ENCODE results near the gene SLC35F3. TPM values are rescaled to one million over a fixed set of nuclear protein-coding genes. Genes with fewer than 3 reads are reported as not detected.

The SLC35F3 gene
- total RNA-seq, 2 donors from 2014 or later = 14.4 to 14.8 TPM

DNA sequence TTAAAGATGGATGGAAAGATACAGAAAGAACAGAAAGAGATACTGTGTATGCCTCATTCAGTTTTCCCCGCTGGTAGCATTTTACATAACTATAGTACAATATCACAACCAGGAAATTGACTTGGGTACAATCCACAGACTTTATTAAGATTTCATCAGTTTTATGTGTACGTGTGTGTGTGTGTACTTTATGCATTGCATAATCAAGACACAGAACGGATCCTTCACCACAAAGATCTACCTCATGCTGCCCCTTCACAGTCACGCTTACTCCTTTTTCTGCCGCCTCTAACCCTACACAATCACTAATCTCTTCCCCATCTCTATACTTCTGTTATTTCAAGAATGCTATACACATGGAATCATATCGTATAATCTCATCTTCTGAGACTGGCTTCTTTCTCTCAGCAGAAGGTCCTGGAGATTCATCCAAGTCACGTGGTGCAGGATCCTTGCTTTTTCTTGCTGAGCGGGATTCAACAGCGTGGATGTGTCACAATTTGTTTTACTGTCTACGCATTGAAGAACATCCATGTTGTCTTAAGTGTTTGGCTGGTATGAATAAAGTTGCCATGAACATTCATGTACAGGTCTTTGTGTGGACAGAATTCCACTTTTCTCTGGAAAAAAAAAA is 76.7 kb downstream of the SLC35F3 start:
- WGBS, 2 experiments (ENCODE audit: insufficient coverage in 1 of 2, insufficient read length in 1 of 2) = 94 to 96% methylated on average over 8 to 10 of the region's 10 CpGs
- H3K27ac Mint-ChIP-seq = no peak overlapping the region
- TF ChIP-seq, protein P1, sequence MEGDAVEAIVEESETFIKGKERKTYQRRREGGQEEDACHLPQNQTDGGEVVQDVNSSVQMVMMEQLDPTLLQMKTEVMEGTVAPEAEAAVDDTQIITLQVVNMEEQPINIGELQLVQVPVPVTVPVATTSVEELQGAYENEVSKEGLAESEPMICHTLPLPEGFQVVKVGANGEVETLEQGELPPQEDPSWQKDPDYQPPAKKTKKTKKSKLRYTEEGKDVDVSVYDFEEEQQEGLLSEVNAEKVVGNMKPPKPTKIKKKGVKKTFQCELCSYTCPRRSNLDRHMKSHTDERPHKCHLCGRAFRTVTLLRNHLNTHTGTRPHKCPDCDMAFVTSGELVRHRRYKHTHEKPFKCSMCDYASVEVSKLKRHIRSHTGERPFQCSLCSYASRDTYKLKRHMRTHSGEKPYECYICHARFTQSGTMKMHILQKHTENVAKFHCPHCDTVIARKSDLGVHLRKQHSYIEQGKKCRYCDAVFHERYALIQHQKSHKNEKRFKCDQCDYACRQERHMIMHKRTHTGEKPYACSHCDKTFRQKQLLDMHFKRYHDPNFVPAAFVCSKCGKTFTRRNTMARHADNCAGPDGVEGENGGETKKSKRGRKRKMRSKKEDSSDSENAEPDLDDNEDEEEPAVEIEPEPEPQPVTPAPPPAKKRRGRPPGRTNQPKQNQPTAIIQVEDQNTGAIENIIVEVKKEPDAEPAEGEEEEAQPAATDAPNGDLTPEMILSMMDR (conservative IDR thresholded peaks at IDR 0.05) = no peak
- no peaks in the 10 kb centered on the region for H3K36me3 ChIP-seq (ENCODE audit: control insufficient read depth, insufficient read depth, low read length)
- no peak overlapping the region for H3K4me3 ChIP-seq (ENCODE audit: low read length)
- H3K27me3 Mint-ChIP-seq (ENCODE audit: insufficient read depth) = no peaks in the 10 kb centered on the region
- peaks cover 6% of the 10 kb centered on the region for H3K4me1 Mint-ChIP-seq
- H3K36me3 Mint-ChIP-seq (ENCODE audit: low read depth) = no peaks in the 10 kb centered on the region
- H3K27ac ChIP-seq (ENCODE audit: low read depth, low read length) = no peak overlapping the region
- DNase-seq = no peak
- H3K4me3 Mint-ChIP-seq = no peak overlapping the region
- no peaks in the 10 kb centered on the region for H3K9me3 Mint-ChIP-seq
- no peak overlapping the region for H3K9ac ChIP-seq (ENCODE audit: extremely low read depth, low read length, poor library complexity, severe bottlenecking)
- H3K9me3 ChIP-seq (ENCODE audit: control insufficient read depth, low read length) = no peaks in the 10 kb centered on the region
- H3K27me3 ChIP-seq (ENCODE audit: control insufficient read depth, insufficient read depth, low read length, poor library complexity, severe bottlenecking) = no peaks in the 10 kb centered on the region
- H3K4me1 ChIP-seq (ENCODE audit: control insufficient read depth, insufficient read depth, low read length) = no peaks in the 10 kb centered on the region

DNA sequence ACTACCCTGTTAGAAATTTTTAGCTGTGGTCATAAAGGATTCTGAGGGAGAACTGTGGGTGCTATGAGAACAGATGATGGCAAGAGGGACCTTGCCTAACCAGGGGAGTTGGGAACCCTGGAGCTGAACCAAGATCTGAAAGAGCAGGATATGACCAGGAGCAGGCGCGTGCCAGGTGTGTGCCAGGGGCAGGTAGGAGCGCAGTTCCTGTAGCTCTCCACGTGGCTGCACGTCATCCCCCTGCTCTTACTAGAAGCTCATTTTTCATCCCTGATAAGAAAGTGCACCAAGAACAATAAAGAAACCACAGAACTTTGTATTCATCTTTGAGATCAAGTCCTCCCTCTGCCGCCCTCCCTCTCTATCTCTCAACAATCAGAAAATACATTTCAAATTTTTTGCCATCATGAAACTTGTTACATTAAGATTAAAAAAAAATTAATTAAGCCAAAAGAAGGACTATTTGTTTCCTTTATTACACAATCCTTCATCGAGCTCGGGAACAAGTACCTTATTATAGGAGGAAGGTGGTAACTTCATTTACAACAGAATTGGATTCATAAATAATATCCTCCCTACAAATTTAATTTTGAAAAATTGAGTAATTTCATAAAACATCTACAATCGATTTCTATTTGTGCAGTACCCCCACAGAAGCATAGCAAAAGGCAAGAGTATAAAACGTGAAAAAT is 78.5 kb downstream of the SLC35F3 start:
- Histone ChIP-seq H3K27me3 (ENCODE audit: control insufficient read depth, insufficient read depth, low read length, poor library complexity, severe bottlenecking) (no peaks in the 10 kb centered on the region), H3K9ac (ENCODE audit: extremely low read depth, low read length, poor library complexity, severe bottlenecking) (no peak overlapping the region), H3K9me3 (ENCODE audit: control insufficient read depth, low read length) (no peaks in the 10 kb centered on the region), H3K36me3 (ENCODE audit: control insufficient read depth, insufficient read depth, low read length) (no peaks in the 10 kb centered on the region), H3K4me1 (ENCODE audit: control insufficient read depth, insufficient read depth, low read length) (no peaks in the 10 kb centered on the region), H3K27ac (ENCODE audit: low read depth, low read length) (no peak overlapping the region), H3K4me3 (ENCODE audit: low read length) (no peak overlapping the region)
- Mint-ChIP-seq H3K4me1 (peaks cover 6% of the 10 kb centered on the region), H3K27me3 (ENCODE audit: insufficient read depth) (no peaks in the 10 kb centered on the region), H3K9me3 (no peaks in the 10 kb centered on the region), H3K4me3 (no peak overlapping the region), H3K27ac (no peak overlapping the region), H3K36me3 (ENCODE audit: low read depth) (no peaks in the 10 kb centered on the region)
- WGBS, 2 experiments (ENCODE audit: insufficient coverage in 1 of 2, insufficient read length in 1 of 2) = 88 to 93% methylated on average over 5 to 8 of the region's 10 CpGs
- no peak for DNase-seq
- TF ChIP-seq, protein P1 (conservative IDR thresholded peaks at IDR 0.05) = no peak

- Mint-ChIP-seq H3K27ac (no peak overlapping the region), H3K4me3 (no peak overlapping the region), H3K4me1 (peaks cover 6% of the 10 kb centered on the region), H3K36me3 (ENCODE audit: low read depth) (no peaks in the 10 kb centered on the region), H3K9me3 (no peaks in the 10 kb centered on the region), H3K27me3 (ENCODE audit: insufficient read depth) (no peaks in the 10 kb centered on the region)
- Histone ChIP-seq H3K36me3 (ENCODE audit: control insufficient read depth, insufficient read depth, low read length) (no peaks in the 10 kb centered on the region), H3K27ac (ENCODE audit: low read depth, low read length) (no peak overlapping the region), H3K9me3 (ENCODE audit: control insufficient read depth, low read length) (no peaks in the 10 kb centered on the region), H3K4me3 (ENCODE audit: low read length) (no peak overlapping the region), H3K4me1 (ENCODE audit: control insufficient read depth, insufficient read depth, low read length) (no peaks in the 10 kb centered on the region), H3K27me3 (ENCODE audit: control insufficient read depth, insufficient read depth, low read length, poor library complexity, severe bottlenecking) (no peaks in the 10 kb centered on the region), H3K9ac (ENCODE audit: extremely low read depth, low read length, poor library complexity, severe bottlenecking) (no peak overlapping the region)
- no peak for DNase-seq
- TF ChIP-seq, protein P1 (conservative IDR thresholded peaks at IDR 0.05) = no peak
- WGBS, 2 experiments (ENCODE audit: insufficient coverage in 1 of 2, insufficient read length in 1 of 2) = 96% methylated on average over 5 to 7 of the region's 7 CpGs
Observed at GRCh38 chr1:233983811-233984210, 79.3 kb downstream of the SLC35F3 start.
